WI38 (cell line): ENCODE measurements around the gene RAB20.

Source experiments
- H3K4me3 ChIP-seq: 2 replicates; pipeline ENCODE4 v1.5.1; 2011; ENCODE audit warnings: low read depth, mild to moderate bottlenecking, control low read depth, low read length
- CTCF ChIP-seq: IDR thresholded peaks from 2 replicates; pipeline ENCODE4 v1.5.1; 2012; ENCODE audit warnings: low read depth, mild to moderate bottlenecking, control low read depth, low read length

Gene RAB20

GRCh38 chr13:110531671-110532083 lies 29.8 kb downstream of the RAB20 start:
- no peak for TF ChIP-seq CTCF

DNA sequence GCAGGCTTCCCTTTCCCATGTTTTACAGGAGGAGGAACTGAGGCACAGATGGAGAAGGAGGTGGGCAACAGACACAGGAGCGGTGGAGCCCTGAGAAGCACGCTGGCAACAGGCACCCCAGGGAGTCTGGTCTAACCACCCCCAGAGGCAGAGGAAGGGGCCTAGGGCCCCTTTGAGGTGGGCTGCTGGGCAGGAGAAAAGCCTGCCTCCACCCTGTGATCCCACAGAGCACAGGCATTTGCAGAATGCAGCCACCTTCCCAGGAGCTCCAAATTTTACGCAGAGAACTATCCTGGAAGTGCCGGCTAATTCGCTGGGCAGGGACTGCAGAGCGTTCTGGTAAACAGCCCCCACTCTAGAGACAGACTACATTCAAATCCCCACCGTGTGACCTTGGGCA lies 30.4 kb downstream of the RAB20 start:
- no peak for TF ChIP-seq CTCF
- H3K4me3 ChIP-seq, result no peak overlapping the region

More at GRCh38 chr13:110531671-110532083, 29.8 kb downstream of the RAB20 start:
- H3K4me3 ChIP-seq, result no peak overlapping the region

DNA sequence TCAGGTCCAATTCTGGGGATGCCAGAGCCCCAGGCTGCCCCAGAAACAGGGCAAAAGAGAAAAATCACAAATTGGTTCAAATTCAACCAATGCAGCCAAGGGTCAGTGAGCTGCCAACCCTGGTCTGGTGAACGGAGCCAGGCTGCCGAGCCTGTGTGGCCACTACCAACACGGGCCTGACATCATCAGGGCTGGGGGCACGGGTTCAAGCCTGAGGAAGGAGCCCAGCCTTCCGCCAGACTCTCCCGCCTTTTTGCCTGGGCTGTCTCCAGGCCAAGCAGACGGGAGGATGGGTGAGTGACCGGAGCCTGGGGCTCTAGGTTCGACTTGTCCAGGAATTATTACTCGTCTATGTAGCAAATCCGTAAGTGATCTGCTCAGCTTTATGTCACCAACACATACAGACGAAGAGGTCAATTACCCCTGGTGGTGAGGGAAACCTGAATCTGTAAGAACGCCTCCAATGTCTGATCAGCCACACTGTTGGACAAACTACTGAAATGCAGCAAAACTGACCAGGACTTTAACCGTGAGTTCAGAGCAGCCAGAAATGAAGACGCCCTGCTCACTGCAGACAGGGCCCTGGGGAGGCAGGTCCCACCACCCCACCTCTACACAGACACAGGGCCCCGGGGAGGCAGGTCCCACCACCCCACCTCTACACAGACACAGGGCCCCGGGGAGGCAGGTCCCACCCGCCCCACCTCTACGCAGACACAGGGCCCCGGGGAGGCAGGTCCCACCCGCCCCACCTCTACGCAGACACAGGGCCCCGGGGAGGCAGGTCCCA lies 31.8 kb downstream of the RAB20 start:
- no peak for TF ChIP-seq CTCF
- H3K4me3 ChIP-seq, result no peak overlapping the region

DNA sequence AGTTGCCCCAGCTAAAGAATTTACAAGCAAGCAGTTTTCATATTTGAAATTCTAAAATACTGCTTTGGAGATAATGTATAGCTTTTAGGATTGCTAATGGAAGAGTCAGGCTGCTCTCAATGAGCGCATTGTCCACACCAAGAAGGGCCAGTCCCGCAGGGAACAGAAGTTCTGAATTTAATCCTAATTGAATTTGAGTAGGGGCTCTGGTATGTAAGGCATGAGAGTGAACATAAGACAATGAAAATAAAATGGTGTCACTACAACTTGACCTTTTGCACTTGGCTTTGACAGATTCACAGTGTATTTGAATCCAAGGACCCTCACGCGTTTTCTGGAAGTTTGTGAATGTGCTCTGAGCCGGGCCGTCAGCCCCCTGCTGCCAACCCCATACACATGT lies 32.6 kb downstream of the RAB20 start:
- no peak overlapping the region for H3K4me3 ChIP-seq
- no peak for TF ChIP-seq CTCF

GRCh38 chr13:110528371-110528770 lies 33.2 kb downstream of the RAB20 start:
- H3K4me3 ChIP-seq, result no peak overlapping the region
- no peak for TF ChIP-seq CTCF

DNA sequence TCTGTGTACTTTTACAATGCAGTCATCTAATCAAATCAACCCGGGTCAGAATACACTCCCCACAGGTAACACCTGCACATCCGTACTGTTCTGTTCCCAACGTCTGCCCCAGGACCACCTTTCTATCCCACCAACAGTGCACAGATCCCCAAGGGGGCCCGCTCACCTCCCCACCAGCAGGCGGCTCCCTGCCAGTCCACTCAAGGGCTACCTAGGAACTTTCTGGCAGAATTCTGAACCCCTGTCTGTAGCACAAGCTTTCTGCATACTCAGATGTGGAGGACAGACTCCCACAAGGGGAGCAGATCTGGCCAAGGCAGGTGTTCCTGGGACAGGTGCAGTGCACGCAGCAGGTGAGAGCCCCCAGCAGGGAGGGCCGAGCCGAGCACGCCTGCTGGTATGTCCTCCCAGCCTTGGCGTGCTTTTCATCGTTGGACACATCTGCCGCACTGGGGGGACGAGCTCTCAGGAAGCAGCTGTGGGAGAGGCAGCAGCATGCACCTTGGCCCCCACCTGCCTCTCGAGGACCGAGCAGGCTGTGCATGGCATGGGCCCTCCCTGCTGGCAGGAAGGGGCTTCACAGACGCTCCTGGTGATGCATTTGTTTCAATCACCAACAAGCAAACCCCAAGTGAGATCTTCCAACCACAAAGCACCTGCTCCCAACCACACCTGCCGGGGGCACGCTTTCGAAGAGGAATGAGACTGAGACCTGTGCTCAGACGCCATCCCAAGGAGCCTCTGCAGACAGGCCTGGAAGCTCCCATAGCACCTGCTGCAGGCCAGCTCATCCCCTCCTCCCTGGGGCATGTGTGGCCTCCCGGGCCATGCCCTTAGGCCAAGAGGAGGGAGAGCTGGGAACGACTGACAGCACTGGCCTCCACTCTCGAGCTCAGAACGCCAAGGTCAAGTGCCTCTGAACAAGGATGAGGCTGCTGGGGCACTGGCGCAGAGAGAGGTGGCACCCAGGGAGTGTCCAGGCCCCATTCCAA lies 35.9 kb downstream of the RAB20 start:
- no peak for TF ChIP-seq CTCF
- no peak overlapping the region for H3K4me3 ChIP-seq
